ENCODE data around the gene HAUS7. TPM values are rescaled to one million over a fixed set of nuclear protein-coding genes. Genes with fewer than 3 reads are reported as not detected.

Gene HAUS7
- total RNA-seq, 1 donor from 2014 or later: 32.5 TPM

- no peak for DNase-seq (ENCODE audit: extremely low spot score, unreplicated experiment)
- peaks cover 5% of the 10 kb centered on the region for H3K4me1 Mint-ChIP-seq (ENCODE audit: unreplicated experiment)
- H3K27me3 Mint-ChIP-seq: no peaks in the 10 kb centered on the region
- no peak for TF ChIP-seq CTCF (conservative IDR thresholded peaks at IDR 0.05)
- H3K4me3 Mint-ChIP-seq: no peak overlapping the region
- H3K27ac Mint-ChIP-seq: no peak overlapping the region
- H3K9me3 Mint-ChIP-seq: no peaks in the 10 kb centered on the region
- no peaks in the 10 kb centered on the region for H3K36me3 Mint-ChIP-seq
Observed at GRCh38 chrX:153490217-153490930, 20.0 kb upstream of the HAUS7 start.

GRCh38 chrX:153488231-153488914, 18.0 kb upstream of the HAUS7 start:
- no peaks in the 10 kb centered on the region for H3K4me1 Mint-ChIP-seq (ENCODE audit: unreplicated experiment)
- H3K27ac Mint-ChIP-seq: no peak overlapping the region
- no peak for DNase-seq (ENCODE audit: extremely low spot score, unreplicated experiment)
- no peaks in the 10 kb centered on the region for H3K9me3 Mint-ChIP-seq
- H3K4me3 Mint-ChIP-seq: no peak overlapping the region
- H3K36me3 Mint-ChIP-seq: no peaks in the 10 kb centered on the region
- no peak for TF ChIP-seq CTCF (conservative IDR thresholded peaks at IDR 0.05)
- H3K27me3 Mint-ChIP-seq: no peaks in the 10 kb centered on the region

GRCh38 chrX:153487590-153488071, 17.3 kb upstream of the HAUS7 start:
- Mint-ChIP-seq H3K4me3 (no peak overlapping the region), H3K27ac (no peak overlapping the region), H3K9me3 (no peaks in the 10 kb centered on the region), H3K36me3 (no peaks in the 10 kb centered on the region), H3K27me3 (no peaks in the 10 kb centered on the region), H3K4me1 (ENCODE audit: unreplicated experiment) (no peaks in the 10 kb centered on the region)
- DNase-seq (ENCODE audit: extremely low spot score, unreplicated experiment): no peak
- TF ChIP-seq CTCF (conservative IDR thresholded peaks at IDR 0.05): no peak

- no peak for DNase-seq (ENCODE audit: extremely low spot score, unreplicated experiment)
- no peaks in the 10 kb centered on the region for H3K4me1 Mint-ChIP-seq (ENCODE audit: unreplicated experiment)
- no peak overlapping the region for H3K4me3 Mint-ChIP-seq
- H3K36me3 Mint-ChIP-seq: no peaks in the 10 kb centered on the region
- TF ChIP-seq CTCF (conservative IDR thresholded peaks at IDR 0.05): no peak
- H3K27ac Mint-ChIP-seq: no peak overlapping the region
- no peaks in the 10 kb centered on the region for H3K9me3 Mint-ChIP-seq
- no peaks in the 10 kb centered on the region for H3K27me3 Mint-ChIP-seq
Observed at GRCh38 chrX:153486171-153486570, 15.8 kb upstream of the HAUS7 start.

GRCh38 chrX:153485396-153486080, 15.2 kb upstream of the HAUS7 start:
- no peaks in the 10 kb centered on the region for H3K9me3 Mint-ChIP-seq

More at GRCh38 chrX:153485396-153486080, 15.2 kb upstream of the HAUS7 start:
- H3K4me3 Mint-ChIP-seq: no peak overlapping the region
- no peaks in the 10 kb centered on the region for H3K27me3 Mint-ChIP-seq
- no peaks in the 10 kb centered on the region for H3K4me1 Mint-ChIP-seq (ENCODE audit: unreplicated experiment)
- DNase-seq (ENCODE audit: extremely low spot score, unreplicated experiment): no peak
- no peak for TF ChIP-seq CTCF (conservative IDR thresholded peaks at IDR 0.05)
- no peaks in the 10 kb centered on the region for H3K36me3 Mint-ChIP-seq
- H3K27ac Mint-ChIP-seq: no peak overlapping the region

Data from type B pancreatic cell (in vitro differentiated cells).